HepG2 (cell line): ENCODE results near the gene IDUA. TPM values are rescaled to one million over a fixed set of nuclear protein-coding genes. Genes with fewer than 3 reads are reported as not detected.

ENCODE experiments used
- BORCS8-MEF2B ChIP-seq: sonication (generic); formaldehyde crosslinking; IDR thresholded peaks from 2 replicates; pipeline ENCODE4 v1.8.0; 2022; ENCODE audit warnings: mild to moderate bottlenecking, missing genetic modification reagents
- CHCHD3 ChIP-seq: sonication (generic); formaldehyde crosslinking; IDR thresholded peaks from 2 replicates; pipeline ENCODE4 v1.8.0; 2022; ENCODE audit warnings: mild to moderate bottlenecking, missing genetic modification reagents, moderate library complexity
- FOXO1 ChIP-seq: sonication (generic); formaldehyde crosslinking; IDR thresholded peaks from 2 replicates; pipeline ENCODE4 v1.4.0; 2020; ENCODE audit warnings: missing genetic modification reagents
- NRL ChIP-seq: sonication (generic); formaldehyde crosslinking; IDR thresholded peaks from 2 replicates; pipeline ENCODE4 v1.5.0; 2020; ENCODE audit warnings: missing genetic modification reagents, mild to moderate bottlenecking, moderate library complexity, borderline replicate concordance
- PLRG1 ChIP-seq: fragments of 450-650 bp; conservative IDR thresholded peaks from 2 replicates; pipeline ENCODE4 v1.6.1; 2016
- REPIN1 ChIP-seq: sonication (generic); formaldehyde crosslinking; IDR thresholded peaks from 2 replicates; pipeline ENCODE4 v1.8.0; 2022; ENCODE audit warnings: missing genetic modification reagents, low read depth, mild to moderate bottlenecking, borderline replicate concordance
- SSRP1 ChIP-seq: IDR thresholded peaks from 2 replicates; pipeline ENCODE4 v1.6.1; 2016; ENCODE audit warnings: control low read depth
- ZNF136 ChIP-seq: sonication (generic); formaldehyde crosslinking; IDR thresholded peaks from 2 replicates; pipeline ENCODE4 v1.8.1; 2022; ENCODE audit warnings: low read depth, mild to moderate bottlenecking, moderate library complexity, missing genetic modification reagents
- ZNF292 ChIP-seq: sonication (generic); formaldehyde crosslinking; IDR thresholded peaks from 2 replicates; pipeline ENCODE4 v1.8.1; 2022; ENCODE audit warnings: mild to moderate bottlenecking, low read depth, missing genetic modification reagents, borderline replicate concordance
- ZNF446 ChIP-seq: sonication (generic); formaldehyde crosslinking; IDR thresholded peaks from 2 replicates; pipeline ENCODE4 v1.5.0; 2020; ENCODE audit warnings: mild to moderate bottlenecking, missing genetic modification reagents
- ZNF605 ChIP-seq: sonication (generic); formaldehyde crosslinking; IDR thresholded peaks from 2 replicates; pipeline ENCODE4 v1.8.0; 2022; ENCODE audit warnings: mild to moderate bottlenecking, missing genetic modification reagents
- polyA plus RNA-seq, 8 experiments: library from polyadenylated mRNA; depleted of rRNA in 3 of 8; stranded (reverse) in 7 of 8; unstranded in 1 of 8; fragments of >200 nt; fragmentation: Illumina TruSeq in 4 of 8; extraction: Trizol in 4 of 8; gene quantifications; 2 replicates each; pipeline versions ENCODE4 v1.2.1 to v1.2.3, GENCODE V29; 2011 to 2016; ENCODE audit warnings: low read depth in 4 of 8, missing spikeins in 1 of 8, mixed read lengths in 1 of 8; ENCODE audit not compliant: insufficient read depth in 1 of 8
- total RNA-seq, 5 experiments: library from RNA; depleted of rRNA; stranded (reverse); fragments of >200 nt; fragmentation: Illumina TruSeq; extraction: Trizol; gene quantifications; 2 replicates each; pipeline ENCODE4 v1.2.3, GENCODE V29; 2016; ENCODE audit warnings: low read depth in 1 of 5
- TF ChIP-seq, protein P1 (sequence below): sonication (generic); formaldehyde crosslinking; IDR thresholded peaks from 2 replicates; pipeline ENCODE4 v1.4.0; 2020; ENCODE audit warnings: missing genetic modification reagents
- TF ChIP-seq, protein P2 (sequence below): IDR thresholded peaks from 2 replicates; pipeline ENCODE4 v1.6.1; 2016; ENCODE audit warnings: missing genetic modification reagents, missing compliant biosample characterization
- TF ChIP-seq, protein P3 (sequence below): sonication (generic); formaldehyde crosslinking; IDR thresholded peaks from 2 replicates; pipeline ENCODE4 v1.5.0; 2020; ENCODE audit warnings: mild to moderate bottlenecking, missing genetic modification reagents
- TF ChIP-seq, protein P4 (sequence below): sonication (generic); formaldehyde crosslinking; conservative IDR thresholded peaks from 2 replicates; pipeline ENCODE4 v1.8.0; 2022; ENCODE audit warnings: mild to moderate bottlenecking, moderate library complexity, missing genetic modification reagents
- TF ChIP-seq, protein P5 (sequence below): sonication (generic); formaldehyde crosslinking; IDR thresholded peaks from 2 replicates; pipeline ENCODE4; 2020; ENCODE audit warnings: missing genetic modification reagents, mild to moderate bottlenecking, borderline replicate concordance
- TF ChIP-seq, protein P6 (sequence below): sonication (generic); formaldehyde crosslinking; IDR thresholded peaks from 2 replicates; pipeline ENCODE4 v1.9.0; 2021; ENCODE audit warnings: missing genetic modification reagents, borderline replicate concordance

IDUA gene
- total and polyA plus RNA-seq, 2 of the 13 experiments (the other 11 are each of a cell fraction or from before 2014, with no cell fraction given), result 0.77 to 1.0 TPM

DNA sequence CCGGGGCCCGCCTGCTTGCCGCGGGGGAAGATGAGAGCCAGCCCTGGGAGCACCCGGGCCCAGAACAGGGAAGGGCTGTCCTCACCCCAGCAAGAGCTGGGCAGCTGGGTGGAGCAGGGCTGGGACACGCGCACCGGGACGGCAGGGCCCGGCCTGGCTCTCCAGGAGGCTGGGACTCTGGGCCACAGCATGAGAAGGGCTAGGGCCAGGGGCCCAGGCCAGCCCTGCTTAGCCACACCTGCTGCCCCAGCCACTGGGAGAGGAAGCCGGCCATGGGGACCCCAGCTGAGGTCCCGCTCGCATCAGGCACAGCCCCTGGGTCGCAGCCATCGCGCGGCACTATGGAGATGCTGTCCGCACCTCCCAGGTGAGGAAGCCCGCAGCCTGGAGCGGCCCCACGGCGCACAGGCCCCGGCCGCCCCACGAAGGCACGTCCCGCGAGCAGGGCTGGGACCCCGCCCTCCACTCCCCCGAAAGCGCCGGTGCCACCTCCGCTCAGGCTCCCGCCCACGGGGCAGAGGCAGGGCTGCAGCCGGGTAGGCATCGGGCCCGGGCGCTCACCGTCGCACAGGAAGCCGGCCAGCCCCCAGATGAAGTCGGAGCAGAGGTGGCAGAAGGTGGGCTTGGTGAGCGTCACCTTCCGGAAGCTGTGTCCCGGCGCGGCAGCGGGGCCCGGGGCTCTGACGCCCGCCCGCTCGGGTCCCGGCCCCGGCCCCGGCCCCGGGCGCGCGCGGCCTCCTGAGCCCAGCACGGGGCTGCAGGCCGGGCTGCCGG is 14.0 kb upstream of the IDUA start (continued):
- TF ChIP-seq, protein P1, sequence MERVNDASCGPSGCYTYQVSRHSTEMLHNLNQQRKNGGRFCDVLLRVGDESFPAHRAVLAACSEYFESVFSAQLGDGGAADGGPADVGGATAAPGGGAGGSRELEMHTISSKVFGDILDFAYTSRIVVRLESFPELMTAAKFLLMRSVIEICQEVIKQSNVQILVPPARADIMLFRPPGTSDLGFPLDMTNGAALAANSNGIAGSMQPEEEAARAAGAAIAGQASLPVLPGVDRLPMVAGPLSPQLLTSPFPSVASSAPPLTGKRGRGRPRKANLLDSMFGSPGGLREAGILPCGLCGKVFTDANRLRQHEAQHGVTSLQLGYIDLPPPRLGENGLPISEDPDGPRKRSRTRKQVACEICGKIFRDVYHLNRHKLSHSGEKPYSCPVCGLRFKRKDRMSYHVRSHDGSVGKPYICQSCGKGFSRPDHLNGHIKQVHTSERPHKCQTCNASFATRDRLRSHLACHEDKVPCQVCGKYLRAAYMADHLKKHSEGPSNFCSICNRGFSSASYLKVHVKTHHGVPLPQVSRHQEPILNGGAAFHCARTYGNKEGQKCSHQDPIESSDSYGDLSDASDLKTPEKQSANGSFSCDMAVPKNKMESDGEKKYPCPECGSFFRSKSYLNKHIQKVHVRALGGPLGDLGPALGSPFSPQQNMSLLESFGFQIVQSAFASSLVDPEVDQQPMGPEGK (CRISPR knock-in tag), result no peak
- TF ChIP-seq NRL (CRISPR knock-in tag) (peak; percentile 58; the same call in 1 of the 2 replicates), REPIN1 (peak; percentile 17; the same call in 1 of the 2 replicates), PLRG1 (no peak), ZNF605 (CRISPR knock-in tag) (0 out of 2 replicates have a peak, but pooled peaks have one; percentile 33), CHCHD3 (no peak), SSRP1 (CRISPR knock-in tag) (no peak), ZNF136 (CRISPR knock-in tag) (no peak), BORCS8-MEF2B (CRISPR knock-in tag) (no peak), ZNF292 (CRISPR knock-in tag) (no peak), ZNF446 (CRISPR knock-in tag) (no peak), FOXO1 (CRISPR knock-in tag) (no peak)
- TF ChIP-seq, protein P2, sequence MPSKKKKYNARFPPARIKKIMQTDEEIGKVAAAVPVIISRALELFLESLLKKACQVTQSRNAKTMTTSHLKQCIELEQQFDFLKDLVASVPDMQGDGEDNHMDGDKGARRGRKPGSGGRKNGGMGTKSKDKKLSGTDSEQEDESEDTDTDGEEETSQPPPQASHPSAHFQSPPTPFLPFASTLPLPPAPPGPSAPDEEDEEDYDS (CRISPR knock-in tag), result no peak
- TF ChIP-seq, protein P3, sequence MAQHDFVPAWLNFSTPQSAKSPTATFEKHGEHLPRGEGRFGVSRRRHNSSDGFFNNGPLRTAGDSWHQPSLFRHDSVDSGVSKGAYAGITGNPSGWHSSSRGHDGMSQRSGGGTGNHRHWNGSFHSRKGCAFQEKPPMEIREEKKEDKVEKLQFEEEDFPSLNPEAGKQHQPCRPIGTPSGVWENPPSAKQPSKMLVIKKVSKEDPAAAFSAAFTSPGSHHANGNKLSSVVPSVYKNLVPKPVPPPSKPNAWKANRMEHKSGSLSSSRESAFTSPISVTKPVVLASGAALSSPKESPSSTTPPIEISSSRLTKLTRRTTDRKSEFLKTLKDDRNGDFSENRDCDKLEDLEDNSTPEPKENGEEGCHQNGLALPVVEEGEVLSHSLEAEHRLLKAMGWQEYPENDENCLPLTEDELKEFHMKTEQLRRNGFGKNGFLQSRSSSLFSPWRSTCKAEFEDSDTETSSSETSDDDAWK (CRISPR knock-in tag), result no peak
- TF ChIP-seq, protein P4, sequence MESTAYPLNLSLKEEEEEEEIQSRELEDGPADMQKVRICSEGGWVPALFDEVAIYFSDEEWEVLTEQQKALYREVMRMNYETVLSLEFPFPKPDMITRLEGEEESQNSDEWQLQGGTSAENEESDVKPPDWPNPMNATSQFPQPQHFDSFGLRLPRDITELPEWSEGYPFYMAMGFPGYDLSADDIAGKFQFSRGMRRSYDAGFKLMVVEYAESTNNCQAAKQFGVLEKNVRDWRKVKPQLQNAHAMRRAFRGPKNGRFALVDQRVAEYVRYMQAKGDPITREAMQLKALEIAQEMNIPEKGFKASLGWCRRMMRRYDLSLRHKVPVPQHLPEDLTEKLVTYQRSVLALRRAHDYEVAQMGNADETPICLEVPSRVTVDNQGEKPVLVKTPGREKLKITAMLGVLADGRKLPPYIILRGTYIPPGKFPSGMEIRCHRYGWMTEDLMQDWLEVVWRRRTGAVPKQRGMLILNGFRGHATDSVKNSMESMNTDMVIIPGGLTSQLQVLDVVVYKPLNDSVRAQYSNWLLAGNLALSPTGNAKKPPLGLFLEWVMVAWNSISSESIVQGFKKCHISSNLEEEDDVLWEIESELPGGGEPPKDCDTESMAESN (CRISPR knock-in tag), result no peak
- TF ChIP-seq, protein P5, sequence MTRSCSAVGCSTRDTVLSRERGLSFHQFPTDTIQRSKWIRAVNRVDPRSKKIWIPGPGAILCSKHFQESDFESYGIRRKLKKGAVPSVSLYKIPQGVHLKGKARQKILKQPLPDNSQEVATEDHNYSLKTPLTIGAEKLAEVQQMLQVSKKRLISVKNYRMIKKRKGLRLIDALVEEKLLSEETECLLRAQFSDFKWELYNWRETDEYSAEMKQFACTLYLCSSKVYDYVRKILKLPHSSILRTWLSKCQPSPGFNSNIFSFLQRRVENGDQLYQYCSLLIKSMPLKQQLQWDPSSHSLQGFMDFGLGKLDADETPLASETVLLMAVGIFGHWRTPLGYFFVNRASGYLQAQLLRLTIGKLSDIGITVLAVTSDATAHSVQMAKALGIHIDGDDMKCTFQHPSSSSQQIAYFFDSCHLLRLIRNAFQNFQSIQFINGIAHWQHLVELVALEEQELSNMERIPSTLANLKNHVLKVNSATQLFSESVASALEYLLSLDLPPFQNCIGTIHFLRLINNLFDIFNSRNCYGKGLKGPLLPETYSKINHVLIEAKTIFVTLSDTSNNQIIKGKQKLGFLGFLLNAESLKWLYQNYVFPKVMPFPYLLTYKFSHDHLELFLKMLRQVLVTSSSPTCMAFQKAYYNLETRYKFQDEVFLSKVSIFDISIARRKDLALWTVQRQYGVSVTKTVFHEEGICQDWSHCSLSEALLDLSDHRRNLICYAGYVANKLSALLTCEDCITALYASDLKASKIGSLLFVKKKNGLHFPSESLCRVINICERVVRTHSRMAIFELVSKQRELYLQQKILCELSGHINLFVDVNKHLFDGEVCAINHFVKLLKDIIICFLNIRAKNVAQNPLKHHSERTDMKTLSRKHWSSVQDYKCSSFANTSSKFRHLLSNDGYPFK (CRISPR knock-in tag), result no peak
- TF ChIP-seq, protein P6, sequence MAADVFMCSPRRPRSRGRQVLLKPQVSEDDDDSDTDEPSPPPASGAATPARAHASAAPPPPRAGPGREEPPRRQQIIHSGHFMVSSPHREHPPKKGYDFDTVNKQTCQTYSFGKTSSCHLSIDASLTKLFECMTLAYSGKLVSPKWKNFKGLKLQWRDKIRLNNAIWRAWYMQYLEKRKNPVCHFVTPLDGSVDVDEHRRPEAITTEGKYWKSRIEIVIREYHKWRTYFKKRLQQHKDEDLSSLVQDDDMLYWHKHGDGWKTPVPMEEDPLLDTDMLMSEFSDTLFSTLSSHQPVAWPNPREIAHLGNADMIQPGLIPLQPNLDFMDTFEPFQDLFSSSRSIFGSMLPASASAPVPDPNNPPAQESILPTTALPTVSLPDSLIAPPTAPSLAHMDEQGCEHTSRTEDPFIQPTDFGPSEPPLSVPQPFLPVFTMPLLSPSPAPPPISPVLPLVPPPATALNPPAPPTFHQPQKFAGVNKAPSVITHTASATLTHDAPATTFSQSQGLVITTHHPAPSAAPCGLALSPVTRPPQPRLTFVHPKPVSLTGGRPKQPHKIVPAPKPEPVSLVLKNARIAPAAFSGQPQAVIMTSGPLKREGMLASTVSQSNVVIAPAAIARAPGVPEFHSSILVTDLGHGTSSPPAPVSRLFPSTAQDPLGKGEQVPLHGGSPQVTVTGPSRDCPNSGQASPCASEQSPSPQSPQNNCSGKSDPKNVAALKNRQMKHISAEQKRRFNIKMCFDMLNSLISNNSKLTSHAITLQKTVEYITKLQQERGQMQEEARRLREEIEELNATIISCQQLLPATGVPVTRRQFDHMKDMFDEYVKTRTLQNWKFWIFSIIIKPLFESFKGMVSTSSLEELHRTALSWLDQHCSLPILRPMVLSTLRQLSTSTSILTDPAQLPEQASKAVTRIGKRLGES (CRISPR knock-in tag), result no peak
